Astrocyte of the cerebellum (primary cell): ENCODE data around the gene NELFB.

Source experiments
- DNase-seq: peaks from one replicate; pipeline ENCODE4 v3.0.0-alpha.2; 2011; ENCODE audit warnings: low read depth
- H3K4me3 ChIP-seq: 2 replicates; pipeline ENCODE4 v1.5.1; 2011; ENCODE audit warnings: mild to moderate bottlenecking, low read depth, low read length, moderate library complexity
- CTCF ChIP-seq: IDR thresholded peaks from 2 replicates; pipeline ENCODE4 v1.5.1; 2012; ENCODE audit warnings: low read length, low read depth, moderate library complexity, mild to moderate bottlenecking; ENCODE audit errors: missing control alignments
- in situ Hi-C: cut with HindIII; loops from 2 replicates; pipeline ENCODE4 v1.10.0; 2017; ENCODE audit warnings: low sequenced_read_pairs

NELFB gene

GRCh38 chr9:137266162-137266527 is 11.0 kb downstream of the NELFB start:
- no peak overlapping the region for H3K4me3 ChIP-seq
- DNase-seq: no peak
- no peak for TF ChIP-seq CTCF
- in situ Hi-C loops: loop anchor here (5.0 kb wide), 1 partner anchor 146 kb away; no protein-coding TSS in a partner anchor

- DNase-seq: no peak
- TF ChIP-seq CTCF: no peak
- in situ Hi-C loops: loop anchor here (5.0 kb wide), 1 partner anchor 145 kb away; no protein-coding TSS in a partner anchor
- no peak overlapping the region for H3K4me3 ChIP-seq
Observed at GRCh38 chr9:137266585-137267453, 11.7 kb downstream of the NELFB start.

- no peak overlapping the region for H3K4me3 ChIP-seq
- in situ Hi-C loops: loop anchor here (5.0 kb wide), 1 partner anchor 144 kb away; no protein-coding TSS in a partner anchor
- DNase-seq: no peak
- no peak for TF ChIP-seq CTCF
Observed at GRCh38 chr9:137267933-137268355, 12.8 kb downstream of the NELFB start.

GRCh38 chr9:137268538-137269201 is 13.5 kb downstream of the NELFB start:
- no peak for TF ChIP-seq CTCF
- in situ Hi-C loops: loop anchor here (5.0 kb wide), 1 partner anchor 144 kb away; no protein-coding TSS in a partner anchor
- DNase-seq: no peak
- H3K4me3 ChIP-seq: no peak overlapping the region

- no peak overlapping the region for H3K4me3 ChIP-seq
- no peak for DNase-seq
- TF ChIP-seq CTCF: no peak
- in situ Hi-C loops: loop anchor here (5.0 kb wide), 1 partner anchor 143 kb away; no protein-coding TSS in a partner anchor
Observed at GRCh38 chr9:137269231-137269772, 14.2 kb downstream of the NELFB start.

- no peak for TF ChIP-seq CTCF
- H3K4me3 ChIP-seq: no peak overlapping the region
- in situ Hi-C loops: no loop called here
- no peak for DNase-seq
Observed at GRCh38 chr9:137270929-137271695, 16.0 kb downstream of the NELFB start.
